ENCODE results near the gene UNC45A.

GRCh38 chr15:90955624-90956273, 20.7 kb downstream of the UNC45A start:
- TF ChIP-seq CTCF (IDR thresholded peaks at IDR 0.05) = no peak
- no peak for TF ChIP-seq POLR2A (IDR thresholded peaks at IDR 0.05)
